IPS-20b (cell line): ENCODE results near the gene FLRT1.

Experiments
- H3K27ac ChIP-seq: one replicate; pipeline ENCODE4 v1.5.1; 2013; ENCODE audit warnings: low read length
- H3K27me3 ChIP-seq: 2 replicates; pipeline ENCODE4 v1.6.1; 2013; ENCODE audit warnings: mild to moderate bottlenecking, low read length, inconsistent platforms; ENCODE audit not compliant: insufficient read depth
- H3K36me3 ChIP-seq: 2 replicates; pipeline ENCODE4 v1.6.1; 2013; ENCODE audit warnings: low read depth, mild to moderate bottlenecking, inconsistent platforms, low read length, moderate library complexity; ENCODE audit not compliant: insufficient read depth
- H3K4me1 ChIP-seq: 2 replicates; pipeline ENCODE4 v1.6.1; 2013; ENCODE audit warnings: mild to moderate bottlenecking, control low read depth, inconsistent platforms, low read length, moderate library complexity; ENCODE audit not compliant: insufficient read depth
- H3K4me3 ChIP-seq: 2 replicates; pipeline ENCODE4 v1.5.1; 2013; ENCODE audit warnings: mild to moderate bottlenecking, low read length, inconsistent platforms
- H3K9ac ChIP-seq: 2 replicates; pipeline ENCODE4 v1.6.1; 2013; ENCODE audit warnings: low read depth, mild to moderate bottlenecking, inconsistent platforms, low read length, moderate library complexity
- H3K9me3 ChIP-seq: 2 replicates; pipeline ENCODE4 v1.6.1; 2013; ENCODE audit warnings: mild to moderate bottlenecking, low read depth, low read length, inconsistent platforms; ENCODE audit not compliant: insufficient read depth

The FLRT1 gene

DNA sequence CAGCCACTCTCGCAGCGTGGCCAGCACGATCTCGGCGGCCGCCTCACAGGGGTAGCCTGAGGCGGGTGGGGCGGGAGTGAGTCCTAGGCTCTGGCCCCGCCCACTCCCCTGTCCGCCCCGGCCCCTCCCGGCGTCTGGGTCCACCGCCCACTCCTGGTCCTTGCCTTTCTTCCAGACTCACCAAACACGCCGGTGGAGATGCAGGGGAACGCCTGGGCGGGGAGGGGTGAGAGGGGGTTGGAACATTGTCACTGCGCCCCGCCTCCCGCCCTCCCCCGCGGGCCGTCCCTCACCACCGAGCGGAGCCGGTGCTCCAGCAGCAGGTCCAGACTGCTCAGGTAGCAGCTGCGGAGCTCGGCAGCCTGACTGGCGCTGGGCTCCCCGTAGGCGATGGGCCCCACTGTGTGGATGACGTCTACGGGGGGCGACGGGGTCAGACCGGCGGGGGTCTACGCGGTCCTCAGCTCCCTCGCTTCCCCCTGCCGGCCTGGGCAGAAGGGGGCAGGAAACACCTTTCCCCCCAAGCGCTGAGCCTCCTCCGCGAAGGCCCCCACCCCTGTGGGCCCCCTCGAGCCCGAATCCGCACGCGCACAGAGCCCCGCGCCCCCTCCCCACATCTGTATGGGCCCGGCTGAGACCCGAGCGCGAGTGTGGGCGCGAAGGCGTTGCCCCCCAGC lies 36.2 kb upstream of the FLRT1 start:
- peaks cover 34% of the 10 kb centered on the region for H3K36me3 ChIP-seq
- peaks cover 5% of the 10 kb centered on the region; the same call in 1 of the 2 replicates for H3K4me1 ChIP-seq
- H3K27ac ChIP-seq, result no peak overlapping the region
- H3K4me3 ChIP-seq, result peak overlapping the region; percentile 58; the same call in 1 of the 2 replicates
- no peak overlapping the region; the same call in 1 of the 2 replicates for H3K9ac ChIP-seq
- no peaks in the 10 kb centered on the region for H3K9me3 ChIP-seq
- peaks cover 48% of the 10 kb centered on the region for H3K27me3 ChIP-seq

DNA sequence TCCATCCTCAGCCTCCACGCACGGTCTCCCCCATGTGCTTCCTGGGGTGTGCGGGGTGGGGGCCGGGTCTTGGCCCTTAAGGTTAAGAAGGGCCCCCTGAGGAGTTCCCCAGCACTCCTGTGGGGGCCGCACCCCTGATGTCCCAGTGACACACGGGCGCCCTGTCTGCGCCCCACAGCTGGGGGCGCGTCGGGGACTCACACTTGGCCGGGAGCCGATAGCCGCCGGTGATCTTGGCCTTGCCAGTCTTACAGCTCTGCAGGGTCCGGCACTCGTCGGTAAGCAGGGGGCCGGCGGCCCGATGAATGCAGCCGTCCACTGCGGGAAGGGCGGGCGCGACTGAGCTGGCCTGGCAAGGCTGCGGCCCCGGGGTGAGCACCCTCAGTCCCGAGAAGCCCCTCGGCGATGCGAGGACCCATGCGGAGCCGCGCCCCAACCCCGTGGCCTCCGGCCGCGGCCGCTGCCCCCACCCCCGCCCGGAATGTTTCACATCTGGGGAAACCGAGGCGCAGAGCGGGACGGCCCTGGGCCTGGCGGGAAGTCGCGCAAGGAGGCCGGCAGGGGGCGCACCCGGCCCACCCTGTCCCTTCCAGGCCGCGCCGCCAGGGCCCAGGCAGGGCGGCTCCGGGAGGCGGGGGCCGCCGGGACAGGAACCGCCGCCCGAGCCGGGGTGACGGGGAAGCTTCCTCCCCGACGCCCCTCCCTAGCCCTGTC lies 35.5 kb upstream of the FLRT1 start:
- H3K4me1 ChIP-seq, result peaks cover 5% of the 10 kb centered on the region; the same call in 1 of the 2 replicates
- peaks cover 27% of the 10 kb centered on the region for H3K36me3 ChIP-seq
- peaks cover 54% of the 10 kb centered on the region for H3K27me3 ChIP-seq
- peak overlapping the region; percentile 58; the same call in 1 of the 2 replicates for H3K4me3 ChIP-seq
- no peak overlapping the region for H3K27ac ChIP-seq
- no peak overlapping the region for H3K9ac ChIP-seq
- no peaks in the 10 kb centered on the region for H3K9me3 ChIP-seq

DNA sequence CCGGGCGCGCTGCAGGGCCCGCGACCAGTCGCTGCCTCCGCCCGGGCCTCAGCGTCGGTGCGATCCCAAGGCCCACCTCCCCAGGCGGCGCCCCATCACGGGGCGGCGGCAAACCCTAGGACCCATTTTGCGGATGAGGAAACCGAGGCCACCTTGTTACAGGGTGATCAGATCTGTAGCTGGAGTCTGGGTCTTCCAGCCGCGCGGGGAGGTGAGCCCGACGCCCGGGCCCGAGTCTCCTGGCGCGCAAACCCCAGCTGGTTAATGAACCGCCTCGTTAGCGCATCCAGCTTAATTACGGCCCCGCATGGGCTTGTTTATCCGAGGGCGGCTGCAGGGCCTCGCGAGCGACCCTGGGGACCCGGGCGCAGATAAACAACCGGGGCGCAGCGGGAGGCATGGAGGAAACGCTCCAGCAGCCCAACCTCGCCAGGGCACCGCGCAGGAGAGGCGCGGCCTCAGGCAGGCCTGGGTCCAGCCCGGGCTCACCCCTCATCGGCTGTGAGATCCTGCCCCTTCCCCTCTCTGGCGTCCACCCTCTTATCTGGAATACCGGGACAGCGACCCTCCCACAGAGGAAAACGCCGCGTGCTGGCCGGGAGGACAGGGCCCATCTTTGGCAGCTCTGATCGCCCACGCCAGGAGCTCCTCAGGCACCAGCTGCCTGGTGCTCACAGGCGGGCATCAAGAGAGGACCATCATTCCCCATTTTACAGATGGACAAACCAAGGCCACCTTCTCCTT lies 34.8 kb upstream of the FLRT1 start:
- Histone ChIP-seq H3K9me3 (no peaks in the 10 kb centered on the region), H3K36me3 (peaks cover 20% of the 10 kb centered on the region), H3K27me3 (peaks cover 61% of the 10 kb centered on the region), H3K9ac (no peak overlapping the region), H3K4me3 (no peak overlapping the region), H3K4me1 (peaks cover 5% of the 10 kb centered on the region; the same call in 1 of the 2 replicates), H3K27ac (no peak overlapping the region)

DNA sequence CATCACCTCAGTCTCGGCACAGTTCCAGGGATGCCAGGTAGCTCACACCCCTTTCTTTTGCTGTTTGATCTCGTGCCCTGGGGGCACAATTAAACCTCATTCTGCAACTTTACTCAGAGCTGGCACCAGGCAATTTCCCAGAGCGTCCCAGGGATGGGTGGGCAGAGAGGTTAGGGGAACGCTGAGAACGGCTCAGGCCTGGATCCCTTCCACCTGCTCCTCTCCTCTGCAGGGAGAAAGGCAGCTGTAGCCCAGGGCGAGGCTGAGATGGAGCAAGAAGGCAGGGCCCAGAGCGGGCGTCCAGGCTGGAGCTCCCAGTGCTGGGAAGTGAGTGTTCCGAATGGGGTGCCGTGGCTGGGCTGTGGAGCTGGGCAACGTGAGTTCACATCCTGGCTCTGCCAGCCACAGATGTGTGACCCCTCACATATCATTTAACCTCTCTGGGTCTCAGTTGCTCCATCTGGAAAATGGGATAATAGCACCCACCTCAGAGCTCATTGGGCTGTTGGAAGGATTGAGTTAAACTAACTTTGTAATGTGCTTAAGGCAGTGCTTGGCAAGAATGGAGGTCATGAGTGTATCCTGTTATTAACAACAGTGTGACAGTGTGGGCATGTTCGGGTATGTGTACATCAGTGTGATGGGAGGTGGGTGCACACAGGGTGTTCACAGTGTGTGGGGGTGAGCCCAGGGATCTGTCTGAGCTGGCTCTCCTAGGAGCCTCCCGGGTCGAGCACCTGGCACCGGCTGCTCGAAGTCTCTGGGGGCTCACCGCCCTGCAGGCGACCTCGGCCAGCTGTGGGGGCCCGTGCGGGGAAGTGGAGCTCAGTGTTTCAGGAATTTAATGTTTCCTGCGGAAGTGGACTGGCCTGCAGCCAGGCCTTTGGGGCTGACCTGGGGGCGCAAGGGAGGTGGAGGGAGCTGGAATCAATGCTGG lies 34.0 kb upstream of the FLRT1 start:
- H3K27me3 ChIP-seq, result peaks cover 70% of the 10 kb centered on the region
- no peaks in the 10 kb centered on the region for H3K9me3 ChIP-seq
- H3K4me1 ChIP-seq, result peaks cover 5% of the 10 kb centered on the region; the same call in 1 of the 2 replicates
- H3K9ac ChIP-seq, result no peak overlapping the region
- no peak overlapping the region for H3K4me3 ChIP-seq
- no peak overlapping the region for H3K27ac ChIP-seq
- peaks cover 13% of the 10 kb centered on the region for H3K36me3 ChIP-seq

DNA sequence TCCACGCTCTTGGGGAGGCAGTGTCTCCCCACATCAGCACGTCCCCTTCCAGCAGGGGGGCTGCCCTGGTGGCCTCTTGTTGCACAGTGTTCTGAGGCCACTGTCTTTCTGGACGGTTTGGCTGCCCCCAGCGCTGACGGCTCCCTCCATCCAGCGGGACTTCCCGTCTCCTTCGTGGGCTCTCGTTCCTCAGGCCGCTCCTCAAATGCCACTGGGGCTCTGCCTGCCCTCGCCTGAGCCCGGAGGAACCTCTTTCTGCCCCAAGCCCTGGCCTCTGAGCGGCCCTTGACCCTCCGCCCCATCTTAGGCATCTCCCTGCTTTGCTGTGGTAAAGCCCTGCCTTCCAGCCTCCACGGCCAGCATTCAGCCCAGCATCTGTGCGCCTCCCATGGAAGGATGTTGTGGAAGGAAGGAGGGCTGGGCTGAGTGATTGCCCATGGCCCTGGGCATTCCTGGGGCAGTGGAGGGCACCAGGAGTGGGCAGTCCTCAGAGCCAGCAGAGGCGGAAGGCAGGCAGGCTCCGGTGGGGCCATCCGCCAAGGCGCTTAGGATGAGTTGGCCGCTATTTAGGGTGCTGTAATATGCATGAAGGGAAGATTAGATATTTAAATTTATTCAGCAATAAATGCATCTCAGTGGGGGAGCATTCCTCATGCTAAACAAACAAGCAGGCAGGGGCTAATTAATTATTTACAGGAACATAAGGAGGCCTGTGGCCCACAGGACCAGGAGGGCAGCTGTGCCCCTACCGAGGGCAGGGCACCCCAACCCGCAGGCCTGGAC lies 31.7 kb upstream of the FLRT1 start:
- Histone ChIP-seq H3K9me3 (no peaks in the 10 kb centered on the region), H3K9ac (no peak overlapping the region), H3K27ac (no peak overlapping the region), H3K36me3 (no peaks in the 10 kb centered on the region), H3K4me3 (no peak overlapping the region), H3K4me1 (no peaks in the 10 kb centered on the region; the same call in 1 of the 2 replicates), H3K27me3 (peaks cover 92% of the 10 kb centered on the region)

DNA sequence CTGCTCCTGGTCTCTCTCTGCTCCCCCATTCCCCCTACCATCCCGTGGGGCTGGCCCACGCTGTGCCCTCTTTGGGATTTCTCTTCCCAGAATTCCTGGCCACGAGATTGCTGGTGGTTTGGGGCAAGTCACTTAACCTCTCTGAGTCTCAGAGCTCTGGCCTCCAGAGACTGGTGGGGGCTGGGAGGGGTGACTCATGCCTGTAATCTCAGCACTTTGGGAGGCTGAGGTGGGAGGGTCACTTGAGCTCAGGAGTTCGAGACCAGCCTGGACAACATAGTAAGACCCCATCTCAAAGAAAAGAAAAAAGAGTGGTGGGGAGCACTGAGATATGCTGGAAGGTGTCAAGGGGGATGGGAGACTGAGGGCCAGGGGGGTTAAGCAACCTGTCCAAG lies 31.1 kb upstream of the FLRT1 start:
- Histone ChIP-seq H3K4me3 (no peak overlapping the region), H3K27ac (no peak overlapping the region), H3K4me1 (no peaks in the 10 kb centered on the region; the same call in 1 of the 2 replicates), H3K9ac (no peak overlapping the region), H3K27me3 (peaks cover 96% of the 10 kb centered on the region), H3K36me3 (no peaks in the 10 kb centered on the region), H3K9me3 (no peaks in the 10 kb centered on the region)

DNA sequence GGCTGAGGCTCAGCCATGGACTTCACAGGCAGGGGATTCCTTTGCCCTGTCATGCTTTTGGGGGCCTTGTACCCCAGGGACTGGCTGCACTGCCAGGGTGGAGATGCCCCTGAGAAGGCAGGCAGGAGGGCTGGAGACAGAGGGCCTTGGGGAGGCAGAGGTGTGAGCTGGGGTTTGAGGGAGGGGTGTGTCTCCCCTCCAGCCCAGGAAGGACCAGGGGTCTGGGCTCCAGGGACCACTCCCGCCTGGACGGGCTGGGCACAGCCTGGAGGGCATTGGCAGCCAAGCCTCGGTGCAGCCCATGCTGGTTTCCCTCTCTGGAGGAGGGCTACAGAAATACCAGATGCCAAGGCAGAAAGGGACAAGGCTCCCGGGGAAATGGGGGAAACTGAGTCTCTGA lies 30.0 kb upstream of the FLRT1 start:
- Histone ChIP-seq H3K4me1 (no peaks in the 10 kb centered on the region; the same call in 1 of the 2 replicates), H3K9ac (no peak overlapping the region), H3K36me3 (no peaks in the 10 kb centered on the region), H3K4me3 (no peak overlapping the region), H3K27ac (no peak overlapping the region), H3K9me3 (no peaks in the 10 kb centered on the region; the same call in 1 of the 2 replicates), H3K27me3 (peaks cover 99% of the 10 kb centered on the region)

DNA sequence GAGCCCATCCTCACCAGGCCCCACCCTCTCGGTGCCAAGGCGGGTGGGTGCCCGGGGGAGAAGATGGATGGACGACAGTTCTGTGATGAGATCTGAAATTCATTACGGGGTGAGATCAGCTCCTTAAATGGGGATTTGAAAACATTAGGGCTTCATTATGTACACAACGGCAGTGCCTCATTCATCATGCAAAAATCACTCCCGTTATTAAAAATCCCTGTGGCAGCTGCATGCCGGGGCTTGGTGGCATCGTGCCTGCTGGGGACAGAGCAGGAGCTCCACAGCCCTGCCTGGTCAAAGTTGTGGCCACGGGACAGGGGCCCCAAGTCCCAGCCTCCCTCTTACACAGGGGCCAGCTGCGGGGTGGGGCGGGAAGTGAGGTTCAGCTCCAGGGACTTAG lies 29.3 kb upstream of the FLRT1 start:
- H3K9ac ChIP-seq, result no peak overlapping the region
- H3K27me3 ChIP-seq, result peaks cover 99% of the 10 kb centered on the region
- H3K27ac ChIP-seq, result no peak overlapping the region

DNA sequence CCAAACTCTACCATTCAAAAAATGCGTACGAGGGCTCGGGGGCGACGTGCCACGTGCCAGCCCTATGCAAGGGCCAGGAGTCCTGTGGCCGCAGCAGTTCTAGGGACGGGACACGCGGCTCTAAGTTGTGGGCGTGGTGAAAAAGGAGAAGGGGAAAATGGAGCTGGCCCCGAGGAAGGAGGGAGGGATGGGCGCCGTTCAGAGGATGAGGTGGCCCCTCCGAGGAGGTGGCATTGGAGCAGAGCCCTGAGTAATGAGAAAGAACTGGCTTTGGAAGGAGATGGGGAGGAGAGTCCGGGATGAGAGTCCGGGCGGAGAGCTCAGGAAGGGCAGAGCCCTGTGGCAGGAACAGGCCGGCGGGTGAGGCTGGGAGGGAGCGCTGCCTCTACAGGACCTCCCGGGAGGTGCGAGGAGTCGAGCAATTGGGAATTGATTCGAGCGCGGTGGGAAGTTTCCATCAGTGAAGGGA lies 28.5 kb upstream of the FLRT1 start:
- H3K27ac ChIP-seq, result no peak overlapping the region
- peak overlapping the region; percentile 46; the same call in 1 of the 2 replicates for H3K4me3 ChIP-seq
- H3K9me3 ChIP-seq, result no peaks in the 10 kb centered on the region; the same call in 1 of the 2 replicates
- no peaks in the 10 kb centered on the region for H3K36me3 ChIP-seq
- H3K4me1 ChIP-seq, result no peaks in the 10 kb centered on the region; the same call in 1 of the 2 replicates
- peaks cover 99% of the 10 kb centered on the region for H3K27me3 ChIP-seq
- no peak overlapping the region for H3K9ac ChIP-seq

More for the DNA sequence above, 29.3 kb upstream of the FLRT1 start:
- H3K4me3 ChIP-seq, result no peak overlapping the region
- no peaks in the 10 kb centered on the region; the same call in 1 of the 2 replicates for H3K4me1 ChIP-seq
- H3K36me3 ChIP-seq, result no peaks in the 10 kb centered on the region
- H3K9me3 ChIP-seq, result no peaks in the 10 kb centered on the region; the same call in 1 of the 2 replicates

DNA sequence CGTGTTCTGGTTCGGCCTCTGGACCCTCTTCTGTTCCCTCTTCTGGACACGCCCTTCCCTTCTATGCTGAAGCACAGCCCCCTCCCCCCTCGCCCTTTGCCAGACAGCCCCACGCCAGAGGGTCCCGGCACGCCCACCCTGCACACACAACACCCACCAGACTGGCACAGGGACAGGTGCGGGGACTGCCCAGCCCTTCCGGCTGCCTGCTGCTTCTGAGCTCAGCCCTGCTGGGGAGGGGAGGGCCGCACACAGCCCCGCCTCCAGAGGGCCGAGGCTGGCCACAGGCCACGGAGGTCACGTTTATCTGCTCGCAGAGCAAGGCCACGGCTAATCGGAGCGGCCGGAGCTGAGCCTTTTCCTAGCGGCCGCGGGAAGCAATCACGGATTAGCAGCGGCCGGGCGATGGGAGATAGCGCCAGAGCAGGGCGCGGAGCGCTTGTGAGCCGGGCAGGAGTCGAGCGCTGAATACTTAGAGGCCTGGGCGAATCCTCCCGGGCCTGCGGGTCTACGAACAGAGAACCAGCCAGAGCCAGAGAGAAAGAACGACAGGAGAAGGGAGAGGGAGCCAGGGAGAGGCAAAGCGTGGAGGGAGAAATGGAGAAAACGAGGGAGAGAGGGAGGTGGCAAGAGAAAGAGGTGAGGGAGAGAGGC lies 28.0 kb upstream of the FLRT1 start:
- no peaks in the 10 kb centered on the region; the same call in 1 of the 2 replicates for H3K9me3 ChIP-seq
- H3K27me3 ChIP-seq, result peaks cover 96% of the 10 kb centered on the region
- H3K9ac ChIP-seq, result no peak overlapping the region
- H3K4me1 ChIP-seq, result no peaks in the 10 kb centered on the region; the same call in 1 of the 2 replicates
- no peaks in the 10 kb centered on the region for H3K36me3 ChIP-seq
- H3K27ac ChIP-seq, result no peak overlapping the region
- H3K4me3 ChIP-seq, result peak overlapping the region; percentile 46; the same call in 1 of the 2 replicates
